Muscle layer of colon (tissue), 2 donors: Measurements from ENCODE around the gene MEIOSIN.

Experiments used
- H3K27ac ChIP-seq: one replicate; pipeline ENCODE4 v1.7.0; 2013; ENCODE audit warnings: low read depth, mild to moderate bottlenecking, low read length, moderate library complexity
- H3K27me3 ChIP-seq, 2 donors: one replicate each; pipeline ENCODE4 v1.7.0; 2013; ENCODE audit warnings: low read length in 2 of 2, mild to moderate bottlenecking in 2 of 2; ENCODE audit not compliant: insufficient read depth in 2 of 2, control insufficient read depth in 1 of 2
- H3K36me3 ChIP-seq: one replicate; pipeline ENCODE4 v1.7.0; 2013; ENCODE audit warnings: mild to moderate bottlenecking, low read length; ENCODE audit not compliant: insufficient read depth
- H3K4me1 ChIP-seq: one replicate; pipeline ENCODE4 v1.7.0; 2013; ENCODE audit warnings: mild to moderate bottlenecking, low read length; ENCODE audit not compliant: insufficient read depth
- H3K4me3 ChIP-seq, 2 donors: one replicate each; pipeline ENCODE4 v1.7.0; 2013; ENCODE audit warnings: low read length in 2 of 2, low read depth in 1 of 2, mild to moderate bottlenecking in 1 of 2, moderate library complexity in 1 of 2
- H3K9ac ChIP-seq: one replicate; pipeline ENCODE4 v1.7.0; 2013; ENCODE audit warnings: low read length
- H3K9me3 ChIP-seq: one replicate; pipeline ENCODE4 v1.7.0; 2013; ENCODE audit warnings: mild to moderate bottlenecking, low read length
- donor health status: abdominal sarcoma.
- donor health status: Adenocarcinoma of cecum.

MEIOSIN gene

GRCh38 chr19:45777395-45777961, 44.2 kb downstream of the MEIOSIN start:
- Histone ChIP-seq H3K4me1 (peaks cover 27% of the 10 kb centered on the region), H3K27ac (no peak overlapping the region), H3K27me3 (no peaks in the 10 kb centered on the region), H3K9ac (no peak overlapping the region), H3K9me3 (no peaks in the 10 kb centered on the region), H3K4me3 (no peak overlapping the region), H3K36me3 (peaks cover 49% of the 10 kb centered on the region)

GRCh38 chr19:45778010-45778661, 44.9 kb downstream of the MEIOSIN start:
- Histone ChIP-seq H3K9ac (no peak overlapping the region), H3K9me3 (no peaks in the 10 kb centered on the region), H3K4me3 (no peak overlapping the region), H3K4me1 (peaks cover 29% of the 10 kb centered on the region), H3K36me3 (peaks cover 43% of the 10 kb centered on the region), H3K27me3 (no peaks in the 10 kb centered on the region), H3K27ac (peak overlapping the region; percentile 13)

GRCh38 chr19:45779231-45780145, 46.2 kb downstream of the MEIOSIN start:
- Histone ChIP-seq H3K4me1 (peaks cover 42% of the 10 kb centered on the region), H3K27me3 (no peaks in the 10 kb centered on the region), H3K4me3 (peak overlapping the region; percentile 87 to 92), H3K9ac (peak overlapping the region; percentile 58), H3K9me3 (no peaks in the 10 kb centered on the region), H3K36me3 (peaks cover 37% of the 10 kb centered on the region), H3K27ac (peak overlapping the region; percentile 88)

GRCh38 chr19:45780146-45780447, 46.9 kb downstream of the MEIOSIN start:
- Histone ChIP-seq H3K36me3 (peaks cover 37% of the 10 kb centered on the region), H3K27ac (peak overlapping the region; percentile 88), H3K4me3 (peak overlapping the region; percentile 87 to 92), H3K4me1 (peaks cover 48% of the 10 kb centered on the region), H3K9me3 (no peaks in the 10 kb centered on the region), H3K9ac (peak overlapping the region; percentile 58), H3K27me3 (no peaks in the 10 kb centered on the region)

GRCh38 chr19:45780448-45781213, 47.4 kb downstream of the MEIOSIN start:
- peaks cover 52% of the 10 kb centered on the region for H3K4me1 ChIP-seq
- H3K9me3 ChIP-seq, result no peaks in the 10 kb centered on the region
- H3K27ac ChIP-seq, result peak overlapping the region; percentile 88
- no peaks in the 10 kb centered on the region for H3K27me3 ChIP-seq
- H3K36me3 ChIP-seq, result peaks cover 42% of the 10 kb centered on the region
- H3K9ac ChIP-seq, result peak overlapping the region; percentile 58
- peak overlapping the region; percentile 87 to 92 for H3K4me3 ChIP-seq

- peak overlapping the region; percentile 58 for H3K9ac ChIP-seq
- H3K4me1 ChIP-seq, result peaks cover 52% of the 10 kb centered on the region
- peaks cover 47% of the 10 kb centered on the region for H3K36me3 ChIP-seq
- no peaks in the 10 kb centered on the region for H3K9me3 ChIP-seq
- peaks cover 0 to 3% of the 10 kb centered on the region in 2 donors for H3K27me3 ChIP-seq
- peak overlapping the region; percentile 88 for H3K27ac ChIP-seq
- H3K4me3 ChIP-seq, result peak overlapping the region; percentile 87 to 92
These were observed 48.2 kb downstream of the MEIOSIN start for GRCh38 chr19:45781214-45782161.

- H3K9me3 ChIP-seq, result no peaks in the 10 kb centered on the region
- H3K27me3 ChIP-seq, result peaks cover 0 to 4% of the 10 kb centered on the region in 2 donors
- peak within 1 kb of the TSS; percentile 87 to 92 for H3K4me3 ChIP-seq
- H3K4me1 ChIP-seq, result peaks cover 52% of the 10 kb centered on the region
- H3K9ac ChIP-seq, result peak within 1 kb of the TSS; percentile 58
- H3K36me3 ChIP-seq, result peaks cover 47% of the 10 kb centered on the region
- peak within 1 kb of the TSS; percentile 88 for H3K27ac ChIP-seq
These were observed 49.0 kb downstream of the MEIOSIN start, which contains the start of gene DMPK for GRCh38 chr19:45782162-45782691. TSS of gene DMPK (minus strand) at chr19:45782490. CDS start at chr19:45782352, 138 bp downstream.

- H3K4me3 ChIP-seq, result peak overlapping the region in 1 of 2 donors; percentile 92
- H3K4me1 ChIP-seq, result peaks cover 52% of the 10 kb centered on the region
- peak overlapping the region; percentile 88 for H3K27ac ChIP-seq
- peaks cover 39% of the 10 kb centered on the region for H3K36me3 ChIP-seq
- H3K9me3 ChIP-seq, result no peaks in the 10 kb centered on the region
- peaks cover 0 to 4% of the 10 kb centered on the region in 2 donors for H3K27me3 ChIP-seq
- H3K9ac ChIP-seq, result peak overlapping the region; percentile 58
These were observed 49.9 kb downstream of the MEIOSIN start for GRCh38 chr19:45782820-45783785.

GRCh38 chr19:45784096-45784495, 50.9 kb downstream of the MEIOSIN start:
- Histone ChIP-seq H3K27me3 (peaks cover 0 to 4% of the 10 kb centered on the region in 2 donors), H3K36me3 (peaks cover 39% of the 10 kb centered on the region), H3K4me3 (no peak overlapping the region), H3K27ac (peak overlapping the region; percentile 88), H3K9me3 (no peaks in the 10 kb centered on the region), H3K4me1 (peaks cover 44% of the 10 kb centered on the region), H3K9ac (peak overlapping the region; percentile 58)
